K562 (cell line): Measurements from ENCODE around the gene TFEB. TPM values are rescaled to one million over a fixed set of nuclear protein-coding genes. Genes with fewer than 3 reads are reported as not detected.
A peak's percentile ranks its signal among the peaks of the same experiment; 100 is the strongest.

Experiments
- ATAC-seq: fragments of 200-7000 bp; cut with Tn5 transposase; 3 replicates; pipeline ENCODE4 v1.9.1; 2020; ENCODE audit warnings: moderate library complexity
- BruUV-seq: library from RNA; stranded (reverse); fragments of 400-500 nt; replicated peaks from 2 replicates; lab custom pipeline; 2021; lab: Mats Ljungman, UMichigan
- CTCF ChIA-PET: fragments of 300-600 bp; formaldehyde crosslinking; extraction: SDS; loops from one replicate; lab custom pipeline; 2021; ENCODE audit warnings: low intra/inter-chr PET ratio; lab: Yijun Ruan, JAX
- POLR2A ChIA-PET: fragments of 300-600, 350-650 bp; sonication (Branson Sonifier 250); formaldehyde crosslinking; extraction: SDS; loops from one replicate; lab custom pipeline; 2021; ENCODE audit warnings: antibody characterized with exemption, inconsistent platforms; lab: Yijun Ruan, JAX
- DNase-seq, 4 experiments: peaks; one replicate each; pipeline versions ENCODE4 v3.0.0 to v3.0.0-alpha.2; 2011 to 2018; ENCODE audit warnings: low spot score in 3 of 4, mixed read lengths in 3 of 4; ENCODE audit errors: extremely low read depth in 1 of 4
- FAIRE-seq: peaks from 2 replicates; lab custom pipeline; 2011; peaks lifted over from hg19 to GRCh38; lab: Jason Lieb, UNC
- H2AFZ ChIP-seq: 2 replicates; pipeline ENCODE4 v1.6.0; 2011; ENCODE audit warnings: low read depth, low read length, control low read depth, inconsistent platforms
- H3K27ac ChIP-seq: fragments of 200-600 bp; 3 replicates; pipeline ENCODE4 v1.8.0; 2011; ENCODE audit warnings: low read depth, mild to moderate bottlenecking, control low read depth, inconsistent platforms, low read length, moderate library complexity, mixed read lengths; ENCODE audit errors: extremely low read depth
- H3K27me3 ChIP-seq, 2 experiments: fragments of 300-600 bp in 1 of 2; 2 replicates in 1 of 2; 3 replicates in 1 of 2; pipeline versions ENCODE4 v1.6.0 to v1.8.0; 2011; ENCODE audit warnings: inconsistent platforms in 2 of 2, low read length in 2 of 2, mild to moderate bottlenecking in 1 of 2, mixed read lengths in 1 of 2, moderate library complexity in 1 of 2; ENCODE audit not compliant: control insufficient read depth in 2 of 2, insufficient read depth in 2 of 2
- H3K36me3 ChIP-seq: fragments of 300-600 bp; 3 replicates; pipeline ENCODE4 v1.8.0; 2011; ENCODE audit warnings: mild to moderate bottlenecking, low read length, inconsistent platforms; ENCODE audit not compliant: control insufficient read depth, insufficient read depth
- H3K4me1 ChIP-seq, 2 experiments: fragments of 200-600 bp in 1 of 2; replicated peaks in 1 of 2; 2 replicates in 1 of 2; 3 replicates in 1 of 2; pipeline versions ENCODE4 v1.5.1 to v1.8.0; 2011; ENCODE audit warnings: inconsistent platforms in 2 of 2, low read length in 2 of 2, mild to moderate bottlenecking in 1 of 2, mixed read lengths in 1 of 2, moderate library complexity in 1 of 2; ENCODE audit not compliant: control insufficient read depth in 2 of 2, insufficient read depth in 2 of 2
- H3K4me2 ChIP-seq: 2 replicates; pipeline ENCODE4 v1.6.1; 2011; ENCODE audit warnings: low read length, control low read depth, inconsistent platforms, mixed read lengths; ENCODE audit not compliant: insufficient read depth
- H3K4me3 ChIP-seq: fragments of 200-600 bp; sonication (generic), shearing (Covaris generic); 2 replicates; pipeline ENCODE4 v1.5.1; 2016; ENCODE audit warnings: control low read depth, inconsistent platforms
- H3K79me2 ChIP-seq: fragments of 200-600 bp; 3 replicates; pipeline ENCODE4 v1.8.0; 2011; ENCODE audit warnings: low read length, inconsistent platforms; ENCODE audit not compliant: control insufficient read depth, insufficient read depth
- H3K9ac ChIP-seq, 2 experiments: 2 replicates each; pipeline versions ENCODE4 v1.6.0 to v1.6.1; 2011; ENCODE audit warnings: low read depth in 2 of 2, low read length in 2 of 2, control low read depth in 1 of 2, inconsistent platforms in 1 of 2, mild to moderate bottlenecking in 1 of 2, mixed read lengths in 1 of 2; ENCODE audit not compliant: insufficient read depth in 1 of 2
- H3K9me1 ChIP-seq: one replicate; pipeline ENCODE4 v1.6.0; 2011; ENCODE audit warnings: inconsistent platforms, mild to moderate bottlenecking, low read length, moderate library complexity; ENCODE audit not compliant: control insufficient read depth, insufficient read depth
- H3K9me3 ChIP-seq: replicated peaks from 2 replicates; pipeline ENCODE4 v1.5.1; 2011; ENCODE audit warnings: low read depth, low read length, inconsistent platforms; ENCODE audit not compliant: control insufficient read depth, insufficient read depth
- H4K20me1 ChIP-seq: replicated peaks from 2 replicates; pipeline ENCODE4 v1.6.1; 2011; ENCODE audit warnings: low read length, inconsistent platforms, mixed read lengths; ENCODE audit not compliant: control insufficient read depth, insufficient read depth
- CSDE1 ChIP-seq, 2 experiments: fragments of 450-650 bp; IDR thresholded peaks; 2 replicates each; pipeline ENCODE4 v1.6.1; 2016; ENCODE audit warnings: mild to moderate bottlenecking in 1 of 2
- ELF2 ChIP-seq: fragments of 250-450 bp; sonication (Bioruptor Pico); IDR thresholded peaks from 2 replicates; pipeline ENCODE4 v1.5.0; 2021; ENCODE audit warnings: mild to moderate bottlenecking
- FOS ChIP-seq: IDR thresholded peaks from 3 replicates; pipeline ENCODE4 v1.6.1; 2011; ENCODE audit not compliant: insufficient read length; ENCODE audit errors: extremely low read depth
- PCBP1 ChIP-seq: fragments of 200-400 bp; formaldehyde crosslinking; IDR thresholded peaks from 2 replicates; pipeline ENCODE4 v1.6.1; 2018; ENCODE audit warnings: mild to moderate bottlenecking, low read depth, low read length; ENCODE audit not compliant: poor library complexity, severe bottlenecking
- RBM39 ChIP-seq: fragments of 200-400 bp; formaldehyde crosslinking; optimal IDR thresholded peaks from 2 replicates; pipeline ENCODE3; 2018; ENCODE audit warnings: low read depth, low read length
- ZNF124 ChIP-seq: sonication (generic); formaldehyde crosslinking; IDR thresholded peaks from 2 replicates; pipeline ENCODE4 v1.8.1; 2022; ENCODE audit warnings: missing genetic modification reagents
- WGBS: fragments of 100-300 bp; shearing (Covaris generic); methylation state at CpG from one replicate; pipeline ENCODE4 v1.1.6; 2016; ENCODE audit warnings: low coverage, mixed read lengths; ENCODE audit not compliant: insufficient coverage; ENCODE audit errors: missing lambda C conversion rate; 5-methylcytosine and 5-hydroxymethylcytosine counted together
- in situ Hi-C: fragments of 300-500 bp; cut with MboI; formaldehyde crosslinking; loops from 4 replicates; pipeline ENCODE4 v1.15.0; 2018; ENCODE audit warnings: inconsistent platforms, mixed read lengths
- intact Hi-C: fragments of 100-400 bp; cut with micrococcal nuclease; formaldehyde crosslinking; loops from 2 replicates; pipeline ENCODE4 v1.14.2; 2022
- polyA plus RNA-seq, 8 experiments: library from polyadenylated mRNA; depleted of rRNA in 4 of 8; stranded (reverse) in 5 of 8; unstranded in 3 of 8; fragments of >200 nt; fragmentation: Nextera tagmentation in 2 of 8; fragmentation: Illumina TruSeq in 1 of 8; extraction: Ambion mirVana in 2 of 8; extraction: Trizol in 1 of 8; gene quantifications; 2 replicates each; pipeline versions ENCODE4 v1.2.1 to v1.2.3, GENCODE V29; 2011 to 2014; ENCODE audit warnings: inconsistent platforms in 1 of 8, missing spikeins in 1 of 8
- total RNA-seq, 7 experiments: library from RNA; depleted of rRNA in 6 of 7; stranded (reverse); fragments of >200 nt in 6 of 7; fragmentation: Illumina TruSeq in 2 of 7; extraction: Trizol in 2 of 7; gene quantifications; 2 replicates each; pipeline versions ENCODE4 v1.2.1 to v1.2.3, GENCODE V29; 2011 to 2021; ENCODE audit warnings: low replicate concordance in 1 of 7
- TF ChIP-seq, protein P1 (sequence below): fragments of 250-450 bp; sonication (Bioruptor Pico); IDR thresholded peaks from 2 replicates; pipeline ENCODE4 v1.8.0; 2021; ENCODE audit warnings: moderate library complexity, mild to moderate bottlenecking, inconsistent platforms

TFEB gene
- total and polyA plus RNA-seq, 9 of the 15 experiments (the other 6 are each of a cell fraction or from before 2014, with no cell fraction given) = 0.04 to 4.7 (median 2.0) TPM

- no TSS peak for BruUV-seq
Observed at GRCh38 chr6:41637194-41638001, 98.0 kb downstream of the TFEB start.

GRCh38 chr6:41636833-41637193 is 98.6 kb downstream of the TFEB start:
- H3K4me3 ChIP-seq = no peak overlapping the region
- H3K9me1 ChIP-seq = no peaks in the 10 kb centered on the region
- H3K9me3 ChIP-seq = no peaks in the 10 kb centered on the region
- H3K36me3 ChIP-seq = no peaks in the 10 kb centered on the region
- no TSS peak for BruUV-seq
- ATAC-seq (no peak), FAIRE-seq (no peak), DNase-seq (no peak)
- peaks cover 0 to 21% of the 10 kb centered on the region in 2 experiments; a peak in 1 of 5 replicates for H3K4me1 ChIP-seq
- WGBS = 6% methylated on average over 30 of the region's 31 CpGs
- no peak overlapping the region for H3K9ac ChIP-seq
- no peak overlapping the region for H3K4me2 ChIP-seq
- no peak overlapping the region for H2AFZ ChIP-seq
- in situ Hi-C loops (no loop called here), intact Hi-C loops (no loop called here)
- no peak for TF ChIP-seq FOS
- TF ChIP-seq CSDE1 (IDR thresholded peaks at IDR 0.05) = no peak
- no peak for TF ChIP-seq ELF2 (CRISPR knock-in tag)
- TF ChIP-seq, protein P1, sequence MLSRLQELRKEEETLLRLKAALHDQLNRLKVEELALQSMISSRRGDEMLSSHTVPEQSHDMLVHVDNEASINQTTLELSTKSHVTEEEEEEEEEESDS (CRISPR knock-in tag) = no peak
- TF ChIP-seq PCBP1 = peak; percentile 18
- TF ChIP-seq RBM39 = no peak
- POLR2A ChIA-PET = interaction anchor here (0.5 to 1.2 kb wide), 2 partner anchors 9 to 1795 kb away, joined by 3 to 4 read pairs; no protein-coding TSS in a partner anchor
- peaks cover 68 to 88% of the 10 kb centered on the region in 2 experiments for H3K27me3 ChIP-seq
- H4K20me1 ChIP-seq = peaks cover 10% of the 10 kb centered on the region
- no peaks in the 10 kb centered on the region for H3K79me2 ChIP-seq
- CTCF ChIA-PET = no interaction called here
- H3K27ac ChIP-seq = no peak overlapping the region

More at GRCh38 chr6:41637194-41638001, 98.0 kb downstream of the TFEB start:
- Histone ChIP-seq H3K27me3 (peaks cover 68 to 93% of the 10 kb centered on the region in 2 experiments), H3K9me3 (no peaks in the 10 kb centered on the region)
- WGBS = 5% methylated on average over 53 of the region's 54 CpGs
- TF ChIP-seq PCBP1 = peak; percentile 17
- TF ChIP-seq ZNF124 (CRISPR knock-in tag) = no peak
- TF ChIP-seq, all 486 proteins: peak for 1
- Histone ChIP-seq H2AFZ (no peak overlapping the region), H3K4me3 (no peak overlapping the region), H3K9me1 (no peaks in the 10 kb centered on the region), H3K79me2 (no peaks in the 10 kb centered on the region), H3K4me2 (no peak overlapping the region), H3K9ac (no peak overlapping the region), H3K36me3 (no peaks in the 10 kb centered on the region), H4K20me1 (peaks cover 11% of the 10 kb centered on the region), H3K4me1 (peaks cover 0 to 21% of the 10 kb centered on the region in 2 experiments; a peak in 1 of 5 replicates), H3K27ac (no peak overlapping the region)
- no peak for FAIRE-seq
- intact Hi-C loops = no loop called here
- in situ Hi-C loops = no loop called here
- CTCF ChIA-PET = no interaction called here
- no peak for DNase-seq
- ATAC-seq = no peak
- POLR2A ChIA-PET = interaction anchor here (1.2 kb wide), 1 partner anchor 9 kb away, joined by 4 read pairs; no protein-coding TSS in a partner anchor
